ENCODE data around the gene F7.

DNA sequence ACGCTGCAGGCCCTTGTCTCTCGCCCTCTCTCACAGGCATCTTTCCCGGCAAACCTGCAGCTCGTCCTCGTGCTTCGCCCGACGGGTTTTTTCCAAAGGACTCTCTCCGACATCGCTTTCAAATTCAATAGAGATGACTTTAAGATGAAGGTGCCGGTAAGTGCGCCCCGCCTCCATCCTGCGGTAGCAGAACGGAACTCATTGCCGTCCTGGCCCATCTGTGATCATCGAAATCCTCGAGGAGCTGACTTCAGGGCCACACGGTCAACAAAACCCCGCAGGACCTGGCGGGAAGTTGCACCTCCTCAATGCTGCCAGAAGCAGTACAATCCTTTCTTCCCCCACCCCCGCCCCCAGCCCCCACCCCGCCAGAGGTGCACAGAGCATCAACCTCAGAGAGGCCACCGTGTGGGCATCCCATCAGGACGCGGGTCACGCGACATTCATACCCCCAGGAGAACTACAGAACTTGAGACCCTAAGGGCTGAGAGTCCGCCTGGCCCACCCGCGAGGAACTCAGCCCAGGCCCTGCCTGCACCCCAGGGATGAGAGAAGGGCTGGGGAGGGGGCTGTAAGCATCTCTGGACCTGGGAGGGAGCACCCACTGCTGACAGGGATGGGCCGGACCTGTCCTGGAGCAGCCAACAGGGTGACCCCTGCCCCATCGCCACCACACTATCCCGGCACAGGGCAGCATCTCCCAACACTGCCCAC is 44.9 kb upstream of the F7 start:
- TF ChIP-seq CTCF (conservative IDR thresholded peaks at IDR 0.05; ENCODE audit: low read depth, low read length) (no peak), POLR2A (IDR thresholded peaks at IDR 0.05; ENCODE audit: low read depth, low read length) (no peak), BHLHE40 (IDR thresholded peaks at IDR 0.05; ENCODE audit: low read depth, low read length) (no peak)
